ENCODE data around the gene C5AR1.
"Not testable (repeated sequence)": the region's sequence is repeated elsewhere in the genome, so short reads cannot be mapped to it uniquely, and the experiment has no call there.

The C5AR1 gene

GRCh38 chr19:47309608-47310007, at the start of gene C5AR1:
TSS of gene C5AR1 (plus strand) at chr19:47309861. CDS start at chr19:47309896, 35 bp downstream.
- no peak for TF ChIP-seq ZNF274 (IDR thresholded peaks at IDR 0.05; ENCODE audit: low read depth, low read length)

GRCh38 chr19:47260476-47260875, 49.2 kb upstream of the C5AR1 start:
- no peak overlapping the region for H3K4me3 ChIP-seq (ENCODE audit: low read length)

More at GRCh38 chr19:47309608-47310007, at the start of gene C5AR1:
- no peak within 1 kb of the TSS for H3K4me3 ChIP-seq (ENCODE audit: low read length)

GRCh38 chr19:47261946-47262793, 47.5 kb upstream of the C5AR1 start:
- H3K4me3 ChIP-seq (ENCODE audit: low read length) = not testable (repeated sequence)

More at GRCh38 chr19:47260476-47260875, 49.2 kb upstream of the C5AR1 start:
- no peak for TF ChIP-seq ZNF274 (IDR thresholded peaks at IDR 0.05; ENCODE audit: low read depth, low read length)

DNA sequence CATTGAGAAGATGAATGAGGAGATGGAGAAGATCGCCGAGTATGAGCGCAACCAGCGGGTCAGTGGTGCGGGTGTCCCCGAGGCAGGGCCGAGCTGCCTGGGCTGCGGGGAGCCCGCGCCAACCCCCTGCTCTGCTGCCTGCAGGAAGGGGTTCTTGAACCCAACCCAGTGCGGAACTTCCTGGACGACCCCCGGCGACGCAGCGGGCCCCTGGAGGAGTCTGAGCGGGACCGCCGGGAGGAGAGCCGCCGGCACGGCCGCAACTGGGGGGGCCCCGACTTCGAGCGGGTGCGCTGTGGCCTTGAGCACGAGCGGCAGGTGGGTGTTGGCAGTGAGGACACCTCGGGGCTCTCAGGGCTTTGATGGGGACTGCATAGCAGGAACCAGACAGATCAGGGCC, 45.0 kb upstream of the C5AR1 start:
- TF ChIP-seq ZNF274 (IDR thresholded peaks at IDR 0.05; ENCODE audit: low read depth, low read length) = no peak
- no peak overlapping the region for H3K4me3 ChIP-seq (ENCODE audit: low read length)

GRCh38 chr19:47266401-47266941, 43.2 kb upstream of the C5AR1 start:
- no peak for TF ChIP-seq ZNF274 (IDR thresholded peaks at IDR 0.05; ENCODE audit: low read depth, low read length)
- no peak overlapping the region for H3K4me3 ChIP-seq (ENCODE audit: low read length)

- no peak overlapping the region for H3K4me3 ChIP-seq (ENCODE audit: low read length)
- TF ChIP-seq ZNF274 (IDR thresholded peaks at IDR 0.05; ENCODE audit: low read depth, low read length) = no peak
These were observed 42.3 kb upstream of the C5AR1 start for GRCh38 chr19:47267350-47267759.

DNA sequence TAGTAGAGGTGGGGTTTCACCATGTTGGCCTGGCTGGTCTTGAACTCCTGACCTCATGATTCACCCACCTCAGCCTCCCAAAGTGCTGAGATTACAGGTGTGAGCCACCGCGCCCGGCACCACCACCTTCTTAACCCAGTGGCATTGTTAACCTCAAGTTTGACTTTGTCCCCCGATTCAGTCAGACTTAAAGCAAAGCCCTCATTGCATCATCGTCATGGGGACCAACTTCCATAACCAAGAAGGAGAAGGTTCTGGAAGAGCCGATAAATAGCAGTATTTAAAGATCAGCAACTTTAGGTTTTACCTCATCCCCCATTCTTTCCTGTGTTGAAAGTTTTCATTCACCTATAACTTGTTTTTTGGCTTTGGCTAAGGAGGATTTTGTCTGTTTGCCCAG, 41.6 kb upstream of the C5AR1 start:
- H3K4me3 ChIP-seq (ENCODE audit: low read length) = no peak overlapping the region
- TF ChIP-seq ZNF274 (IDR thresholded peaks at IDR 0.05; ENCODE audit: low read depth, low read length) = no peak

DNA sequence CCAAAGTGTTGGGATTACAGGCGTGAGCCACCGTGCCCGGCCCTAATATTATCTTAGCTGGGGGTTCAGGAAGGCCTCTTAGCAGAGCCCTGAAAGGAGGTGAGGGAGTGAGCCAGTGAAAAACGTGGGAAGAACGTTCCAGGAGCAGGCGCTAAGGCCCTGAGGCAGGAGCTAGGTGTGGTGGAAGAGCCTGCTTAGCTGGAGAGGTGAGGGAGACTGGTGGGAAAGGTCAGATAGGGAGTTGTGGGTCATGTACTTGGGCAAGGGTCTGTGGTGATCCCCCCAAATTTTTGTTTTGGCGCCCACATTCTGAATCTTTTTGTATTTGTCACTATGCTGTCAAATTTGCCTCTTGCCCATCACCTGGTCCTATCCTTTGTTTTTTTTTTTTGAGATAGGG, 40.1 kb upstream of the C5AR1 start:
- no peak for TF ChIP-seq ZNF274 (IDR thresholded peaks at IDR 0.05; ENCODE audit: low read depth, low read length)
- H3K4me3 ChIP-seq (ENCODE audit: low read length) = no peak overlapping the region

DNA sequence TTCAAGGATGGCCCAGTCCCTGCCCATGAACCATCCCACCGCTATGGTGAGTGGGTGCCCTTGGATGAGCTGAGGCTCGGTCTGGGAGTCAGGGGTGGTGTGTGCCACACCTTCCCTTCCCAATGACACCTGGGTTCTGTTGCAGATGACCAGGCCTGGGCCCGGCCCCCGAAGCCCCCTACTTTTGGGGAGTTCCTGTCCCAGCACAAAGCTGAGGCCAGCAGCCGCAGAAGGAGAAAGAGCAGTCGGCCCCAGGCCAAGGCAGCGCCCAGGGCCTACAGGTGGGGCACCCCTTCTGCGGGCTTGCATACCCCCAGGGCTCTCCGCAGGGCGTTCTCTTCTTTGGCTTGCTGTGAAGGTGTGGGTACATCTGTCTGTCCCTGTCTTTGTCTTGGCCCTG, 39.3 kb upstream of the C5AR1 start:
- TF ChIP-seq ZNF274 (IDR thresholded peaks at IDR 0.05; ENCODE audit: low read depth, low read length) = no peak
- H3K4me3 ChIP-seq (ENCODE audit: low read length) = no peak overlapping the region

GRCh38 chr19:47271949-47272348, 37.7 kb upstream of the C5AR1 start:
- no peak overlapping the region for H3K4me3 ChIP-seq (ENCODE audit: low read length)
- no peak for TF ChIP-seq ZNF274 (IDR thresholded peaks at IDR 0.05; ENCODE audit: low read depth, low read length)

GRCh38 chr19:47272448-47273312, 37.0 kb upstream of the C5AR1 start:
- TF ChIP-seq ZNF274 (IDR thresholded peaks at IDR 0.05; ENCODE audit: low read depth, low read length) = no peak
- peak overlapping the region; percentile 79; the same call in 1 of the 2 replicates for H3K4me3 ChIP-seq (ENCODE audit: low read length)

- no peak for TF ChIP-seq ZNF274 (IDR thresholded peaks at IDR 0.05; ENCODE audit: low read depth, low read length)
- peak overlapping the region; percentile 79 for H3K4me3 ChIP-seq (ENCODE audit: low read length)
These were observed 36.2 kb upstream of the C5AR1 start for GRCh38 chr19:47273313-47274070.

DNA sequence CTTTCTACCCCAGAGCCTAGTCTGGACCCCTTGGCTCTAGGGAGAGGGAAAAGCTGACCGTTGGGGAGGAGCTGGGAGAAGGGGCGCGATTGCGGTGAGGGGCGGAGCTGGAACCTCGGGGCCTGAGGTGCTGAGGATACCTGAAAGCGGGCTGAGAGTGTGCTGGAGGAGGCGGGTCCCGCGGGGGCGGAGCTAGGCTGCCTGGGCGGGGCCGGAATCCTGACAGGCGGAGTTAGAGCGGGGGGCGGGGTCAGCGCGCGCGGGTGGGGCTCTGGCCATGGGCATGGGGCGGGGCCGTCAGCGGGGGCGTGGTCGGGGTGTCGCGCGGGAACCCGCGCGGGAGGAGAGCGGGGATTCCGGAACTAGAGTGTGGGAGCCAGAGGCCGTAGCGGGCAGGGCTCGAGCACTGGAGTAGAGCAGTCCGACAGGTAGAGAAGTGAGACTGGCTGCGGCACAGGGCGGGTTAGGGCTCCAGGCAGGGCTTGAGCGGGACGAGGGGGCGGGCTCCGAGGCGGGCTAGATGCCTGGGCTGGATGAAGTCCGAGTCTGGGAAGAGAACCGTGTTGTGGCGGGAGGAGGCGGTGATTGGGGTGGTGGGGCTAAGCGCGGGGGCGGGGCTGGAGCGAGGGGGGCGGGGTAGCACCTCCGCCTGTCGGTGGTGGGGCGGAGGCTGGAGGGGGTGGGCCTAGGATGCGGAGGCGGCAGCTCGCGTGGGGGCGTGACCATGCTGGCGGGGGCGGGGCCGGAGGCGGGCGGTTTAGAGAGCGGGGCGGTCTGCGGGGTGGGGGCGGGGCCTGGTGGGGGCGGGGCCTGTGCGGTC, 35.4 kb upstream of the C5AR1 start, which contains the start of gene INAFM1:
Gene INAFM1 (plus strand): TSS at position 815 of the 820 bp plus-strand sequence. CDS start 35 bp downstream, outside the sequence.
- TF ChIP-seq ZNF274 (IDR thresholded peaks at IDR 0.05; ENCODE audit: low read depth, low read length) = no peak
- peak within 1 kb of the TSS; percentile 83 for H3K4me3 ChIP-seq (ENCODE audit: low read length)

All from GM08714 (cell line).